Adipocyte (in vitro differentiated cells): ENCODE results near the gene CLCA2.

Source experiments
- DNase-seq: peaks from one replicate; pipeline ENCODE4 v3.0.0-alpha.2; 2015; ENCODE audit warnings: low read depth
- H3K27me3 ChIP-seq: replicated peaks from 2 replicates; pipeline ENCODE4 v1.7.0; 2013; ENCODE audit warnings: mild to moderate bottlenecking, low read length, moderate library complexity; ENCODE audit not compliant: control insufficient read depth, insufficient read depth
- H3K36me3 ChIP-seq: 2 replicates; pipeline ENCODE4 v1.7.0; 2013; ENCODE audit warnings: low read length, mild to moderate bottlenecking, moderate library complexity; ENCODE audit not compliant: control insufficient read depth, insufficient read depth, severe bottlenecking
- H3K4me1 ChIP-seq: 2 replicates; pipeline ENCODE4 v1.7.0; 2013; ENCODE audit warnings: mild to moderate bottlenecking, low read length, moderate library complexity; ENCODE audit not compliant: control insufficient read depth, insufficient read depth
- H3K4me3 ChIP-seq: 2 replicates; pipeline ENCODE4 v1.7.0; 2013; ENCODE audit warnings: mild to moderate bottlenecking, low read length, moderate library complexity
- H3K9ac ChIP-seq: 2 replicates; pipeline ENCODE4 v1.7.0; 2013; ENCODE audit warnings: mild to moderate bottlenecking, low read length, moderate library complexity
- H3K9me3 ChIP-seq: 2 replicates; pipeline ENCODE4 v1.7.0; 2013; ENCODE audit warnings: mild to moderate bottlenecking, low read length, moderate library complexity; ENCODE audit not compliant: control insufficient read depth

The CLCA2 gene

GRCh38 chr1:86502721-86503405 lies 78.9 kb downstream of the CLCA2 start:
- Histone ChIP-seq H3K9me3 (no peaks in the 10 kb centered on the region), H3K4me3 (no peak overlapping the region), H3K27me3 (no peaks in the 10 kb centered on the region), H3K9ac (no peak overlapping the region), H3K36me3 (no peaks in the 10 kb centered on the region), H3K4me1 (peaks cover 5% of the 10 kb centered on the region)
- DNase-seq = no peak

GRCh38 chr1:86503406-86504136 lies 79.6 kb downstream of the CLCA2 start:
- Histone ChIP-seq H3K36me3 (no peaks in the 10 kb centered on the region), H3K4me1 (peaks cover 11% of the 10 kb centered on the region), H3K4me3 (no peak overlapping the region), H3K9me3 (no peaks in the 10 kb centered on the region), H3K9ac (no peak overlapping the region), H3K27me3 (no peaks in the 10 kb centered on the region)
- no peak for DNase-seq

- Histone ChIP-seq H3K9me3 (no peaks in the 10 kb centered on the region), H3K9ac (no peak overlapping the region), H3K27me3 (no peaks in the 10 kb centered on the region), H3K36me3 (no peaks in the 10 kb centered on the region), H3K4me3 (no peak overlapping the region), H3K4me1 (peaks cover 11% of the 10 kb centered on the region)
- DNase-seq = no peak
Observed at GRCh38 chr1:86504137-86504479, 80.1 kb downstream of the CLCA2 start.

GRCh38 chr1:86504895-86505563 lies 81.1 kb downstream of the CLCA2 start:
- DNase-seq = no peak

DNA sequence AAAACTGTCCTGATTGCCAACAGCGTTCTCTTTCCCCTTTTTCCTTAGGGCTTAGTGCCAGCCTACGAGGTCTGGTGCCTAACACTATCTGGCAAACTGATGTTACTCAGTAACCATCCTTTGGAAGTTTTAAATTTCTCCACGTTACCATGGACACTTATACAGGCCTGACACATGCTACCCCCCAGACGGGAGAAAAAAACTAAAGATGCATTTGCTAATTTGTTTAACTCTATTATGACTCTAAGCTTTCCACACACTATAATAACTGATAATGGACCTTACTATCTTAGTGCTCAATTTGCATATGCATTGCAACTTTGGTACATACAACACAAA lies 81.6 kb downstream of the CLCA2 start:
- H3K4me1 ChIP-seq = peaks cover 10% of the 10 kb centered on the region
- DNase-seq = no peak
- H3K9ac ChIP-seq = no peak overlapping the region
- H3K4me3 ChIP-seq = no peak overlapping the region
- H3K36me3 ChIP-seq = no peaks in the 10 kb centered on the region
- no peaks in the 10 kb centered on the region for H3K9me3 ChIP-seq
- no peaks in the 10 kb centered on the region for H3K27me3 ChIP-seq

More at GRCh38 chr1:86504895-86505563, 81.1 kb downstream of the CLCA2 start:
- Histone ChIP-seq H3K9me3 (no peaks in the 10 kb centered on the region), H3K27me3 (no peaks in the 10 kb centered on the region), H3K4me1 (peaks cover 11% of the 10 kb centered on the region), H3K4me3 (no peak overlapping the region), H3K36me3 (no peaks in the 10 kb centered on the region), H3K9ac (no peak overlapping the region)
